ENCODE results near the gene GRAMD4.

GRAMD4 gene

GRCh38 chr22:46598224-46598623 is 22.0 kb upstream of the GRAMD4 start:
- DNase-seq = no peak

GRCh38 chr22:46598737-46599424 is 21.3 kb upstream of the GRAMD4 start:
- DNase-seq = no peak

GRCh38 chr22:46600273-46600796 is 19.9 kb upstream of the GRAMD4 start:
- DNase-seq = no peak

GRCh38 chr22:46602025-46602424 is 18.2 kb upstream of the GRAMD4 start:
- no peak for DNase-seq

- no peak for DNase-seq
Measured at GRCh38 chr22:46604306-46604690, 15.9 kb upstream of the GRAMD4 start.

GRCh38 chr22:46605117-46605516 is 15.1 kb upstream of the GRAMD4 start:
- no peak for DNase-seq

- DNase-seq = no peak
Measured at GRCh38 chr22:46606886-46607285, 13.3 kb upstream of the GRAMD4 start.

GRCh38 chr22:46607483-46608114 is 12.6 kb upstream of the GRAMD4 start:
- no peak for DNase-seq

GRCh38 chr22:46609175-46609690 is 11.0 kb upstream of the GRAMD4 start:
- no peak for DNase-seq

- DNase-seq = no peak
Measured at GRCh38 chr22:46609724-46610201, 10.4 kb upstream of the GRAMD4 start.

GRCh38 chr22:46610356-46610755 is 9.8 kb upstream of the GRAMD4 start:
- DNase-seq = no peak

GRCh38 chr22:46611189-46611588 is 9.0 kb upstream of the GRAMD4 start:
- DNase-seq = no peak

- no peak for DNase-seq
Measured at GRCh38 chr22:46612341-46612903, 7.8 kb upstream of the GRAMD4 start.

GRCh38 chr22:46612904-46613605 is 7.1 kb upstream of the GRAMD4 start:
- no peak for DNase-seq

- DNase-seq = no peak
Measured at GRCh38 chr22:46613606-46614021, 6.6 kb upstream of the GRAMD4 start.

- DNase-seq = no peak
Measured at GRCh38 chr22:46614025-46614931, 5.9 kb upstream of the GRAMD4 start.

GRCh38 chr22:46617207-46617985 is 2.8 kb upstream of the GRAMD4 start:
- DNase-seq = no peak

GRCh38 chr22:46617986-46618647 is 2.1 kb upstream of the GRAMD4 start:
- DNase-seq = no peak

GRCh38 chr22:46618667-46619066 is 1.5 kb upstream of the GRAMD4 start:
- no peak for DNase-seq

- no peak for DNase-seq
Measured at GRCh38 chr22:46619240-46619829, 851 bp upstream of the GRAMD4 start.

Data from cerebellar nuclear complex (tissue), 1 donor.